Measurements from ENCODE around the gene ZDHHC11B. TPM values are rescaled to one million over a fixed set of nuclear protein-coding genes. Genes with fewer than 3 reads are reported as not detected.
"Not testable (repeated sequence)": the region's sequence is repeated elsewhere in the genome, so short reads cannot be mapped to it uniquely, and the experiment has no call there.

The ZDHHC11B gene
- total and polyA plus RNA-seq, 2 donors from 2014 or later = 4.4 to 5.4 TPM

GRCh38 chr5:746258-746761 lies 38.2 kb downstream of the ZDHHC11B start:
- no peak for TF ChIP-seq CTCF (IDR thresholded peaks at IDR 0.05; ENCODE audit: borderline replicate concordance, extremely low read depth, insufficient read depth)
- DNase-seq (peak in 1 of 5 donors; percentile 75), FAIRE-seq (no peak)
- Histone ChIP-seq H3K27ac (ENCODE audit: low read depth in 2 of 2, low read length in 2 of 2) (no peak overlapping the region), H3K36me3 (ENCODE audit: control insufficient read depth in 2 of 3, insufficient read depth in 3 of 3, low read length in 3 of 3) (no peaks in the 10 kb centered on the region), H3K9ac (ENCODE audit: low read length in 3 of 3) (no peak overlapping the region), H3K9me3 (ENCODE audit: control insufficient read depth in 2 of 3, insufficient read depth in 1 of 3, low read length in 3 of 3) (no peaks in the 10 kb centered on the region), H3K4me3 (ENCODE audit: low read length in 3 of 3) (no peak overlapping the region), H3K4me1 (ENCODE audit: control insufficient read depth in 2 of 3, insufficient read depth in 2 of 3, low read depth in 1 of 3, low read length in 3 of 3) (no peaks in the 10 kb centered on the region), H3K27me3 (ENCODE audit: control insufficient read depth, insufficient read depth, low read length) (no peaks in the 10 kb centered on the region)
- intact Hi-C loops (cut with DNase I) = loop anchor here (5.0 kb wide), 1 partner anchor 96 kb away; no protein-coding TSS in a partner anchor

DNA sequence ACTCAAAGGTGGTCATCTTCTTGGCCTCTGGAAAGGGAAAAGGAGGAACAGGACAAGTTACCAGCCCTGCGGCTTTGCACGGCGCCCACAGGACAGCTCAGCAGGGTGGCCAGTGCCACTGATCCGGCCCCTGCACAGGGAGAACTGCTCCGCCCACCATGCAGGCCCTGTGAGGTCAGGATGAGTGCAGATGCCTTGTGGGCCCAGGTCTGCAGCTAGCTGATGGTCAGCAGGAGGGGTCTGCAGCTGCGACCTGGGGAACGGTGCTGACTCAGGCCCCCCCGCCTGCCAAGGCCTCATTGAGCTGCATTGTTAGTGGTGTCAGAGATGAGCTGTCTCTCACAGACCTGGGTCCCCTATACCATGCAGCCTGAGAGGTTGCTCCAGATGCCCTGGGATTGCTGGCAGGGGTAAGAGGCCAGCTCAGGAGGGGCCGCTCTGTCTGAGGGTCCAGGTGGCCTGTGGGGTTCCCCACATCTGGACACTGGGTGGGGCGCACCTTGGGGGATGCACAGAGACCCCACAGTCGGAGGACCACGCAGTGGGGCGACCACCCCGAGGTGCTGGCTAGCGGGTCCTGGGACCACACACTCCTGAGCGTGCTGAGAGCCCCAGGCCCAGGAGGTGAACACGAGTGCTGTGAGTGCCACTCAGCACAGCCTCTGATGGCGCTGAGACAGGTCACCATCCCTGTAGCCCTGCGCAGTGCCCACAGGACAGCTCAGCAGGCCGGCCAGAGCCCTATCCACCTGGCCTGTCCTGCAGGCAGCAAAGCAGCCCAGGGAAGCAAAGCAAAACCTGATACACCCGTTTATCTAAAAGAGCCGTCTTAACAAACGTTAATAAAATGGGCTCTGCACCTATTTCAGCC lies 39.0 kb downstream of the ZDHHC11B start:
- H3K27ac ChIP-seq (ENCODE audit: low read depth in 2 of 2, low read length in 2 of 2); H3K36me3 ChIP-seq (ENCODE audit: control insufficient read depth in 2 of 3, insufficient read depth in 3 of 3, low read length in 3 of 3); FAIRE-seq; H3K4me1 ChIP-seq (ENCODE audit: control insufficient read depth in 2 of 3, insufficient read depth in 2 of 3, low read depth in 1 of 3, low read length in 3 of 3); H3K4me3 ChIP-seq (ENCODE audit: low read length in 3 of 3); H3K9ac ChIP-seq (ENCODE audit: low read length in 3 of 3); H3K27me3 ChIP-seq (ENCODE audit: control insufficient read depth, insufficient read depth, low read length); H3K9me3 ChIP-seq (ENCODE audit: control insufficient read depth in 2 of 3, insufficient read depth in 1 of 3, low read length in 3 of 3): not testable (repeated sequence)
- DNase-seq = peak in 1 of 5 donors; percentile 74
- intact Hi-C loops (cut with DNase I) = loop anchor here (5.0 kb wide), 1 partner anchor 97 kb away; no protein-coding TSS in a partner anchor

DNA sequence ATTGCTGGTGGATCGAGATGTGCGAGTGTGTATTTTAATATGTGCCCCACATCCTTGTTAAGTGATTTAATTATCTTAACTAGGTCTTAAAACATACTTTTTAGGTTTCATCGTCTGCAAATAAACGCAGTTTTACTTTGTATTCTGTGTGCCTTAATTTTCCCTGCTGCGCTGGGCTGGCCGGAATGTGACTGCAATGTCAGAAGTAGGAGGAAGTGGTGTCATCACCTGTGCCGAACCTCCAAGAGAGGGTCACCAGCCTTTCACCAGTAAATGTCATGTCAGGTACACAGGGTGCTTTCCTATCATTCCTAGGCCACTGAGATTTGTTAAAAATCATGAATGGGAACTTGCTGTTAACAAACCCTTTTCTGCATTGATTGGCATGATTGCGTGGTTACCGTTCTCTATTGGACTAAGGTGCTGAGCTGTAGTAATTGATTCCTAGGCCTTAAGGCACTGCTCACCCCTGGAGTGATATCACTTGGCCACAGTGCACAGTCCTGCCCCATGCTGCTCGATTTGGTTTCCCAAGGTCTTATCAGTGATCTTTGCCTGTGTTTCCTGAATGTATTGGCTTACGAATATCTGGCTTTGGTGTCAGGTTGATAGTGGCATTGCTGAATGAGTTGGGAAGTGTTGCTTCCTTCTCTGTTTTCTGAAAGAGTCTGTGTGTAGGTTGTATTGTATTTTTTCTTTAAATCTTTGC lies 40.7 kb downstream of the ZDHHC11B start:
- intact Hi-C loops (cut with DNase I); H3K9ac ChIP-seq (ENCODE audit: low read length in 3 of 3); H3K4me3 ChIP-seq (ENCODE audit: low read length in 3 of 3); H3K4me1 ChIP-seq (ENCODE audit: control insufficient read depth in 2 of 3, insufficient read depth in 2 of 3, low read depth in 1 of 3, low read length in 3 of 3); H3K27me3 ChIP-seq (ENCODE audit: control insufficient read depth, insufficient read depth, low read length); H3K27ac ChIP-seq (ENCODE audit: low read depth in 2 of 2, low read length in 2 of 2); FAIRE-seq; H3K36me3 ChIP-seq (ENCODE audit: control insufficient read depth in 2 of 3, insufficient read depth in 3 of 3, low read length in 3 of 3); H3K9me3 ChIP-seq (ENCODE audit: control insufficient read depth in 2 of 3, insufficient read depth in 1 of 3, low read length in 3 of 3): not testable (repeated sequence)
- DNase-seq = peak in 1 of 5 donors; percentile 58

GRCh38 chr5:742276-742675 lies 42.3 kb downstream of the ZDHHC11B start:
- not testable (repeated sequence) for H3K36me3 ChIP-seq (ENCODE audit: control insufficient read depth in 2 of 3, insufficient read depth in 3 of 3, low read length in 3 of 3)

GRCh38 chr5:734145-734544 lies 50.4 kb downstream of the ZDHHC11B start:
- FAIRE-seq; DNase-seq; H3K9me3 ChIP-seq (ENCODE audit: control insufficient read depth in 2 of 3, insufficient read depth in 1 of 3, low read length in 3 of 3); H3K4me3 ChIP-seq (ENCODE audit: low read length in 3 of 3); H3K4me1 ChIP-seq (ENCODE audit: control insufficient read depth in 2 of 3, insufficient read depth in 2 of 3, low read depth in 1 of 3, low read length in 3 of 3); H3K9ac ChIP-seq (ENCODE audit: low read length in 3 of 3); intact Hi-C loops (cut with DNase I); H3K27ac ChIP-seq (ENCODE audit: low read depth in 2 of 2, low read length in 2 of 2); H3K36me3 ChIP-seq (ENCODE audit: control insufficient read depth in 2 of 3, insufficient read depth in 3 of 3, low read length in 3 of 3); H3K27me3 ChIP-seq (ENCODE audit: control insufficient read depth, insufficient read depth, low read length): not testable (repeated sequence)

More at GRCh38 chr5:742276-742675, 42.3 kb downstream of the ZDHHC11B start:
- H3K4me3 ChIP-seq (ENCODE audit: low read length in 3 of 3); H3K4me1 ChIP-seq (ENCODE audit: control insufficient read depth in 2 of 3, insufficient read depth in 2 of 3, low read depth in 1 of 3, low read length in 3 of 3); FAIRE-seq; H3K9me3 ChIP-seq (ENCODE audit: control insufficient read depth in 2 of 3, insufficient read depth in 1 of 3, low read length in 3 of 3); intact Hi-C loops (cut with DNase I); H3K27ac ChIP-seq (ENCODE audit: low read depth in 2 of 2, low read length in 2 of 2); H3K27me3 ChIP-seq (ENCODE audit: control insufficient read depth, insufficient read depth, low read length); H3K9ac ChIP-seq (ENCODE audit: low read length in 3 of 3): not testable (repeated sequence)
- DNase-seq = peak in 1 of 5 donors; percentile 28

DNA sequence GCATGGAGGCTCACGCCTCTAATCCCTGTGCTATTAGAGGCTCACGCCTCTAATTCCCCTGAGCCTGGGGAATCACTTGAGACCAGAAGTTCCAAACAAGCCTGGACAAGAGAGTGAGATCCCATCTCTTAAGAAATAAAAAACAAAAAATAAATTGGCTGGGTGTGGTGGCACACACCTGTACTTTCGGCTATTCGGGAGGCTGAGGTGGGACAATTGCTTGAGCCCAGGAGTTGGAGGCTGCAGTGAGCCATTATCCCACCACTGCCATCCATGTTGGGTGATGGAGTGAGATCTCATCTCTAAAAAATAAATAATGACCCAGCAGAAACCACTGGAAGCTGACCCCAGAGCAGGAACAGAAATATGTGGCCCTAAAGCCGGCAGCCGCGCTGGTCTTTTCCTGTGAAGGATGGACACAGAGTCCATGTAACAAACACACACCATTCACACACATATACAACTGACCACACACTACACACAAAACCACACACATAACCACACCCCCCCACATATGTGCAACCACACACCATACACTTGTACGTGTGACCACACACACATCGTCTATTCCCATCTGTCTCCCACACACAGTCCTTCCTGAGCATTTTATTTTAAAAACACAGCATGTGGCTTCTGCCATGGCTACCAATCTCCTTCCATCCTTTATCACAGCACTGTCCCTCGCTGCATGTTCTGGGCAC lies 51.6 kb downstream of the ZDHHC11B start:
- FAIRE-seq; H3K9me3 ChIP-seq (ENCODE audit: control insufficient read depth in 2 of 3, insufficient read depth in 1 of 3, low read length in 3 of 3); H3K27me3 ChIP-seq (ENCODE audit: control insufficient read depth, insufficient read depth, low read length); DNase-seq; H3K4me1 ChIP-seq (ENCODE audit: control insufficient read depth in 2 of 3, insufficient read depth in 2 of 3, low read depth in 1 of 3, low read length in 3 of 3); H3K4me3 ChIP-seq (ENCODE audit: low read length in 3 of 3); H3K36me3 ChIP-seq (ENCODE audit: control insufficient read depth in 2 of 3, insufficient read depth in 3 of 3, low read length in 3 of 3); intact Hi-C loops (cut with DNase I); H3K27ac ChIP-seq (ENCODE audit: low read depth in 2 of 2, low read length in 2 of 2); H3K9ac ChIP-seq (ENCODE audit: low read length in 3 of 3): not testable (repeated sequence)

DNA sequence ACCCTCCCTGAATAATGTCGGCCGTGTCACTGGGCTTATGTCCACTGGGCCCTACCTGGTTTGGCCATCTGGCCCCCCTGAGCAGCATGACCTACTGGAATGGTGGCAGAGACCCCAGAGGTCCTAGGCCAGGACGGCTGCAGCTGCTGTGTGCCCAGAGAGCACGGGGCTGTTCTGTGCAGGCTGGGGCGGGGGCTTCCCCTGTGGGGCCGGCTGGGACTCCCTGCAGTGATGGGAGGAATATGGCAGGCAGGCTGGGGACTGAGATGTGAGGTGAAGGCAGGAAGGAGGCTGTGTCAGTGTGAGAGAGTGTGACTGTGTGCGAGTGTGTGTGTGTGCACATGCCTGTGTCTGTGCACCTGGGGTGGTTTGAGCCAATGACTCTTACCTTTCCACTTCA lies 55.3 kb downstream of the ZDHHC11B start:
- H3K27ac ChIP-seq (ENCODE audit: low read depth in 2 of 2, low read length in 2 of 2); H3K9ac ChIP-seq (ENCODE audit: low read length in 3 of 3); FAIRE-seq; H3K27me3 ChIP-seq (ENCODE audit: control insufficient read depth, insufficient read depth, low read length); H3K4me1 ChIP-seq (ENCODE audit: control insufficient read depth in 2 of 3, insufficient read depth in 2 of 3, low read depth in 1 of 3, low read length in 3 of 3); H3K9me3 ChIP-seq (ENCODE audit: control insufficient read depth in 2 of 3, insufficient read depth in 1 of 3, low read length in 3 of 3); H3K4me3 ChIP-seq (ENCODE audit: low read length in 3 of 3); H3K36me3 ChIP-seq (ENCODE audit: control insufficient read depth in 2 of 3, insufficient read depth in 3 of 3, low read length in 3 of 3); intact Hi-C loops (cut with DNase I): not testable (repeated sequence)
- DNase-seq = peak in 1 of 5 donors; percentile 81
